Measurements from ENCODE around the gene SLC25A45.

SLC25A45 gene

GRCh38 chr11:65417702-65418430, 35.4 kb upstream of the SLC25A45 start:
- Histone ChIP-seq H4K20me1 (ENCODE audit: insufficient read depth, low read length, poor library complexity, severe bottlenecking) (no peaks in the 10 kb centered on the region), H3K36me3 (ENCODE audit: insufficient read depth, low read length) (no peaks in the 10 kb centered on the region), H3K9ac (ENCODE audit: low read depth, low read length, poor library complexity, severe bottlenecking) (peak overlapping the region; percentile 100), H3K27me3 (ENCODE audit: insufficient read depth, low read length, poor library complexity, severe bottlenecking) (no peaks in the 10 kb centered on the region), H3K79me2 (ENCODE audit: insufficient read depth, low read length) (peaks cover 44% of the 10 kb centered on the region), H3K9me3 (ENCODE audit: insufficient read depth, low read depth, low read length) (no peaks in the 10 kb centered on the region), H3F3A (ENCODE audit: low read depth) (peaks cover 4% of the 10 kb centered on the region), H3K4me1 (ENCODE audit: insufficient read depth, low read length, poor library complexity, severe bottlenecking) (peaks cover 54% of the 10 kb centered on the region), H3K4me3 (ENCODE audit: low read length, poor library complexity, severe bottlenecking) (peak overlapping the region; percentile 94), H3K4me2 (ENCODE audit: low read depth, low read length, poor library complexity, severe bottlenecking) (peak overlapping the region; percentile 99), H3K9me2 (replicated peaks; ENCODE audit: low read depth, low read length) (no peaks in the 10 kb centered on the region), H2AFZ (ENCODE audit: low read length) (no peak overlapping the region)
- TF ChIP-seq EZH2phosphoT487 (IDR thresholded peaks at IDR 0.05; ENCODE audit: borderline replicate concordance) = no peak
- TF ChIP-seq CTCF (conservative IDR thresholded peaks at IDR 0.05; ENCODE audit: low read length) = no peak

- Histone ChIP-seq H3K4me1 (ENCODE audit: insufficient read depth, low read length, poor library complexity, severe bottlenecking) (peaks cover 54% of the 10 kb centered on the region), H2AFZ (ENCODE audit: low read length) (no peak overlapping the region)
Measured at GRCh38 chr11:65416841-65417701, 34.6 kb upstream of the SLC25A45 start.

GRCh38 chr11:65416341-65416824, 33.9 kb upstream of the SLC25A45 start:
- Histone ChIP-seq H3F3A (ENCODE audit: low read depth) (peaks cover 4% of the 10 kb centered on the region), H3K36me3 (ENCODE audit: insufficient read depth, low read length) (peaks cover 11% of the 10 kb centered on the region; the same call in 1 of the 2 replicates), H2AFZ (ENCODE audit: low read length) (peak overlapping the region; percentile 91), H3K9me3 (ENCODE audit: insufficient read depth, low read depth, low read length) (no peaks in the 10 kb centered on the region), H3K79me2 (ENCODE audit: insufficient read depth, low read length) (peaks cover 30% of the 10 kb centered on the region), H3K4me2 (ENCODE audit: low read depth, low read length, poor library complexity, severe bottlenecking) (peak overlapping the region; percentile 99), H3K9me2 (replicated peaks; ENCODE audit: low read depth, low read length) (no peaks in the 10 kb centered on the region), H3K4me1 (ENCODE audit: insufficient read depth, low read length, poor library complexity, severe bottlenecking) (peaks cover 51% of the 10 kb centered on the region), H3K4me3 (ENCODE audit: low read length, poor library complexity, severe bottlenecking) (peak overlapping the region; percentile 94), H3K9ac (ENCODE audit: low read depth, low read length, poor library complexity, severe bottlenecking) (peak overlapping the region; percentile 100), H3K27me3 (ENCODE audit: insufficient read depth, low read length, poor library complexity, severe bottlenecking) (no peaks in the 10 kb centered on the region), H4K20me1 (ENCODE audit: insufficient read depth, low read length, poor library complexity, severe bottlenecking) (no peaks in the 10 kb centered on the region)
- TF ChIP-seq CTCF (conservative IDR thresholded peaks at IDR 0.05; ENCODE audit: low read length) (peak; percentile 86), EZH2phosphoT487 (IDR thresholded peaks at IDR 0.05; ENCODE audit: borderline replicate concordance) (no peak)

More at GRCh38 chr11:65416841-65417701, 34.6 kb upstream of the SLC25A45 start:
- peaks cover 4% of the 10 kb centered on the region for H3F3A ChIP-seq (ENCODE audit: low read depth)
- no peaks in the 10 kb centered on the region for H4K20me1 ChIP-seq (ENCODE audit: insufficient read depth, low read length, poor library complexity, severe bottlenecking)
- peak overlapping the region; percentile 100 for H3K9ac ChIP-seq (ENCODE audit: low read depth, low read length, poor library complexity, severe bottlenecking)
- H3K4me2 ChIP-seq (ENCODE audit: low read depth, low read length, poor library complexity, severe bottlenecking) = peak overlapping the region; percentile 99
- TF ChIP-seq EZH2phosphoT487 (IDR thresholded peaks at IDR 0.05; ENCODE audit: borderline replicate concordance) = no peak
- TF ChIP-seq CTCF (conservative IDR thresholded peaks at IDR 0.05; ENCODE audit: low read length) = no peak
- H3K79me2 ChIP-seq (ENCODE audit: insufficient read depth, low read length) = peaks cover 37% of the 10 kb centered on the region
- H3K9me3 ChIP-seq (ENCODE audit: insufficient read depth, low read depth, low read length) = no peaks in the 10 kb centered on the region
- no peaks in the 10 kb centered on the region for H3K27me3 ChIP-seq (ENCODE audit: insufficient read depth, low read length, poor library complexity, severe bottlenecking)
- H3K4me3 ChIP-seq (ENCODE audit: low read length, poor library complexity, severe bottlenecking) = peak overlapping the region; percentile 94
- no peaks in the 10 kb centered on the region for H3K9me2 ChIP-seq (replicated peaks; ENCODE audit: low read depth, low read length)
- H3K36me3 ChIP-seq (ENCODE audit: insufficient read depth, low read length) = peaks cover 4% of the 10 kb centered on the region; the same call in 1 of the 2 replicates
